HG03439 (cell line): ENCODE results near the gene U2AF1L4.

Experiments used
- ATAC-seq: cut with Tn5 transposase; IDR thresholded peaks from one replicate; pipeline ENCODE4 v1.9.1; 2021; ENCODE audit warnings: mild to moderate bottlenecking, moderate library complexity; ENCODE audit not compliant: unreplicated experiment

The U2AF1L4 gene

DNA sequence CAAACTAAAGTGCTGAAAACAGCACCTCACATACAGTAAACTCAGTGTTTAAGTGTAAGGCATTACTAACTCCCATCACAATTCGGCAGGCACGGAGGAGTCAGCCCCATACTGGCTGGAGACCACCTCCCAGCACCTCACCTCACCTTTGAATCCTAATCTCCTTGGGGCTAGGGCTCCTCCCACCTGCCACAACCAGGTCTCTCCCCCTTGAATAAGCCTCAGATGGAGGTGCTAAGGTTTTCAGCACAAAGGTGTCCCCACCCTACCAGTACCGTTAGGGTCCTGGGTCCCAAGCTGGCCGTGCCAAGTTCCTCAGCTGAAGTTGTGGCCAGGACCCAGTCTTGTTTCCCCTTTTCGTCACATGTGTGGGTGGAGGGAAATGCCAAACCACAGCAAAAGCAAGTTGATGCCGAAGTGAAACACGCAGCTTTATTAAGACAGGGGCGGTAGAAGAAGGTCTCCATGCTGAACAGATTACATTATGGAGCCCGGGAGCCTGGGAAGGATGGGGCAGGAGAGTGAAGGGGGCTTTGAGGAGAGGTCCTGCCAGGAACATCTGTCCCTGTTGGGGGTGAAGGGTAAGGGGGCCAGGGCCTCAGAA, 3.0 kb downstream of the U2AF1L4 start, which contains the start of gene IGFLR1:
IGFLR1 (minus strand) TSS at position 332 of the 604 bp plus-strand sequence. CDS start 1,272 bp downstream, outside the sequence.
- ATAC-seq = no peak

DNA sequence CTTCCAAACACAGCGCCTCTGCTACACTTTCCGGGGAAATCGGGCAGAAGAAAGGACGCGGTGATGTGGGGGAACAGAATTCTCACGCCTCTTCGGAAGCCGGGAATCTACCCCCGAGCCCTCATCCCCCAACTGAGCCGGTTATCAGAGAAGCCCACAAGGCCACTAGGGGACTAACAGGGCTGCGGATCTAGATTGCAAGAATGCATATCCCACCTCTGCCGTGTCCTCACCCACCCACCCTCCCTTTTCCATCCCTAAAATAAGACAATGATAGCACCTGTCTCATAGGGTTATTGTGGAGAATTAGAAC, 4.1 kb downstream of the U2AF1L4 start:
- no peak for ATAC-seq

- ATAC-seq = peak; percentile 47
Measured at GRCh38 chr19:35740423-35741202, 4.6 kb downstream of the U2AF1L4 start.

- ATAC-seq = no peak
Measured at GRCh38 chr19:35740108-35740422, 5.2 kb downstream of the U2AF1L4 start.

DNA sequence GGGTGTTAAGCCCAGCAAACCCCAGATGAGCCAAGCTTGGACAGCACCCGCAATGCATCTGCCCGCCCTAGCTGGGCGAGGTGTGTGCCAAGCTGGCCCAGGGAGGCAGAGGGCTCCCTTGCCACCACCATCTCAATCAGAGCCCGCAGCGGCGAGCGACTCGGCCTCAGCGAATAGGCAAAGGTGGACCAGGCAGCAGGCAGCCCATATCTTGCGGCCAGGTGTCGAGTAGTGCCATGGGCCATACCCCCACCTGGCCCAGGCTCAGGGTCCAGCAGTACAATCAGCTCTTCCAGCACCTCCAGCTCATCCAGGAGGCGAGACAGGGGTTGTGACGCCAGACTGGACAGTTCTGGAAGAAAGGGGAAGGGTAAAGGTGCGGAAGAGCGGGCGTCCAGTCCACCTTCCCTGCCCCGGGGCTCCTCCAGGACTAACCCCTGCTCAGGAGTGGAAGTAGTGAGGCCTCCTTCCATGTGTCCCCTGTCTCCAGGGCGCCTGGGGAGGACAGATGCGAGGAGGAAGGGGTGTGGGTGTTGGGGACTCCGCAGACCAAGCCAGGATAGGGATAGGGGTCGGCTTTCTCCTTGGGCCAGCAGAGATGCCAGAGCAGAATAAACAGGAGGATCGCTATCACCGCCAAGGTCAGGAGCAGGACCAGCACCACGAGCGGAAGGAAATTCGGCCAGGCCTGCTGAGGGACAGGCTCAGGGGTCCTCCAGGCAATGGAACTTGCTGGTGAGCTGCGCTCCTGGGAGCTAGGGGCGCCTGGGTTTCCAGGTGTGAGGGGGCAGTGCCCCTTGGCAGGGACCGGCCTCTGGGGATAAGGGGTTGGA, 5.7 kb downstream of the U2AF1L4 start:
- ATAC-seq = no peak

- no peak for ATAC-seq
Measured at GRCh38 chr19:35738887-35739229, 6.4 kb downstream of the U2AF1L4 start.

DNA sequence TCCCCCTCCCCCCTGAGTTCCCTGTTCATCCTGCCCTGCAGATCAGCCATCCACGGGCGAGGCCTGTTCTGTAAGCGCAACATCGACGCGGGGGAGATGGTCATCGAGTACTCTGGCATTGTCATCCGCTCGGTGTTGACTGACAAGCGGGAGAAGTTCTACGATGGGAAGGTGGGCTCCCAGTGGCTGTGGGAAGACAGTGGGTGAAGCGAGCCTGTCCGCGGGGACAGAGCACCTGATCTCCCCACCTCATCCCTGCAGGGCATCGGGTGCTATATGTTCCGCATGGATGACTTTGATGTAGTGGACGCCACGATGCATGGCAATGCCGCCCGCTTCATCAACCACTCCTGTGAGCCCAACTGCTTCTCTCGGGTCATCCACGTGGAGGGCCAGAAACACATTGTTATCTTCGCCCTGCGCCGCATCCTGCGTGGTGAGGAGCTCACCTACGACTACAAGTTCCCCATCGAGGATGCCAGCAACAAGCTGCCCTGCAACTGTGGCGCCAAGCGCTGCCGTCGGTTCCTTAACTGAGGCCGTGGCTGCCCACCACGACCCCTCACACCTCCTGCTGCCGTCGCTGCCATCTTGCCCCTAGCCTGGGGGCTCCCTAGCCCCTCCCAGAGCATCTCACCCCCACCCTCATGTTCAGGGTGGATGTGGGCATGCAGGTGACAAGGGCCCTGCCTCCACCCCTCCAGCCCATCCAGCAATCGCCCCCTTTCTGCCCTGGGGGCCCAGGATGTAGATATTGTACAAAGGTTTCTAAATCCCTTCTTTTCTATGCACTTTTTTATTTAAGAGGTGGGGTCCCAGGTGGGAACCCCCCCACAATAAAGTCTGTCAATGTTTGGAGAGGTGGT, 7.0 kb downstream of the U2AF1L4 start:
- ATAC-seq = no peak

GRCh38 chr19:35736913-35737886, 8.0 kb downstream of the U2AF1L4 start:
- no peak for ATAC-seq

DNA sequence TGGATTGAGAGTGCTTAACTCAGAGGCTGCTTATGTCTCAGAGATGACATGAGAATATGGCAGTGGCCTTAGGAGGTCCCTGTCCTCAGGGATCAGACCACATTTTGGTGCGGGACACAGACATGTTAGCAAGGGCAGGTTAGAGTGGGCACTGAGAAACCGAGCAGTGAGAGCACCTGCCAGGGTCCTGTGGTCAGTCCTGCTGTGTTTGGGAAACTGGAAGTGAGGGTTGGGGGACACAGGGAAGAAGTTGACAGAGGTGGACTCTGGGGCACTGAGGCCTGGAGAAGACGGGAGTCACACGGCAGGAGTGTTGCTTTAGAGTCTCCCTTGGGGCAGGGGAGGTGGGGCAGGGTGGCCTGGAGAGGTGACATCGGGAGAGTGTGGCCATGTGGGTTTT, 10.3 kb downstream of the U2AF1L4 start:
- no peak for ATAC-seq

GRCh38 chr19:35734273-35734672, 10.9 kb downstream of the U2AF1L4 start:
- ATAC-seq = no peak

DNA sequence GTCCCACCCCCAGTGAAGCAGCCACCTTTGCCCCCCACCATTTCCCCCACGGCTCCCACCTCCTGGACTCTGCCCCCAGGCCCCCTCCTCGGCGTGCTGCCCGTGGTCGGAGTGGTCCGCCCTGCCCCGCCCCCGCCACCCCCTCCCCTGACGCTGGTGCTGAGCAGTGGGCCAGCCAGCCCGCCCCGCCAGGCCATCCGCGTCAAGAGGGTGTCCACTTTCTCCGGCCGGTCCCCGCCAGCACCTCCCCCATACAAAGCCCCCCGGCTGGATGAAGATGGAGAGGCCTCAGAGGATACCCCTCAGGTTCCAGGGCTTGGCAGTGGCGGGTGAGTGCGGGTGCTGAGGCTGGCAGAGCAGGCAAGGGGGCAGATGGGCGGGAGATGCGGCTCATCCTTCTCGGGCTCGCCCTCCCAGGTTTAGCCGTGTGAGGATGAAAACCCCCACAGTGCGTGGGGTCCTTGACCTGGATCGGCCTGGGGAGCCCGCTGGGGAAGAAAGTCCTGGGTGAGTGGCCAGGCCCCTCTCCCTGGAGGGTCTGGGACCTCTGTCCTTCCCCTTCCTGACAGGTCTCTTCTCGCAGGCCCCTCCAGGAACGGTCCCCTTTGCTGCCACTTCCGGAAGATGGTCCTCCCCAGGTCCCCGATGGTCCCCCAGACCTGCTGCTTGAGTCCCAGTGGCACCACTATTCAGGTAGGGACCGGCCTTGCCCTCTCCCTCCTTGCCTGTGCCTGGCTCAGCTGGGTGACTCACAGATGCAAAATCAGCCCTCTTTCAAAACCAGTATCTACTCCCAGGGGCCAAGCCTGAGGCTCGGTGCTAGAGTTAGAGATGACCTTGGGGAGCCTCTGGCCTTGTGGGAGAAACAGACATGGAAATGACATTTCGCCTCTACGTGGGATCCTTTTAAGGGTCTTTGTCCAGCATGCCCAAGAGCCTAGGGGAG, 11.8 kb downstream of the U2AF1L4 start:
- no peak for ATAC-seq

DNA sequence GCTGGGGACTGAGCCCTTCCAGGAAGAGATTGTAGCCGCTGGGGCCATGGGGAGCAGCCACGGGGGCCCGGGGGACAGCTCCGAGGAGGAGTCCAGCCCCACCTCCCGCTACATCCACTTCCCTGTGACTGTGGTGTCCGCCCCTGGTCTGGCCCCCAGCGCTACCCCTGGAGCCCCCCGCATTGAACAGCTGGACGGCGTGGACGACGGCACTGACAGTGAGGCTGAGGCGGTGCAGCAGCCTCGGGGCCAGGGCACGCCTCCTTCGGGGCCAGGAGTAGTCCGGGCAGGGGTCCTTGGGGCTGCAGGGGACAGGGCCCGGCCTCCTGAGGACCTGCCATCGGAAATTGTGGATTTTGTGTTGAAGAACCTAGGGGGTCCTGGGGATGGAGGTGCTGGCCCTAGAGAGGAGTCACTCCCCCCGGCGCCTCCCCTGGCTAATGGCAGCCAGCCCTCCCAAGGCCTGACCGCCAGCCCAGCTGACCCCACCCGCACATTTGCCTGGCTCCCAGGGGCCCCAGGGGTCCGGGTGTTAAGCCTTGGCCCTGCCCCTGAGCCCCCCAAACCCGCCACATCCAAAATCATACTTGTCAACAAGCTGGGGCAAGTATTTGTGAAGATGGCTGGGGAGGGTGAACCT, 12.6 kb downstream of the U2AF1L4 start:
- no peak for ATAC-seq

- no peak for ATAC-seq
Measured at GRCh38 chr19:35731779-35732405, 13.3 kb downstream of the U2AF1L4 start.

- ATAC-seq = no peak
Measured at GRCh38 chr19:35731353-35731752, 13.9 kb downstream of the U2AF1L4 start.

DNA sequence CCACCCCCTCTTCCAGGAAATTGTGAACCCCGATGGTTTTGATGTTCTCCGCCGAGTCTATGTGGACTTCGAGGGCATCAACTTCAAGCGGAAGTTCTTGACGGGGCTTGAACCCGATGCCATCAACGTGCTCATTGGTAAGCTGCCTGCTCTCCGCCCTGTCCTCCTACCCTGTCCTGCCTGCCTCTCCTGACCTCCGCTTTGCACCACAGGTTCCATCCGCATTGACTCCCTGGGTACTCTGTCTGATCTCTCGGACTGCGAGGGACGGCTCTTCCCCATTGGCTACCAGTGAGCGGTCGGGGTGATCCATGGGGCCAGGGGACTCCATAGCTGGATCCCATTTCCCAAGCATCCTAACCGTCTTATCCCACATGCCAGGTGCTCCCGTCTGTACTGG, 14.9 kb downstream of the U2AF1L4 start:
- no peak for ATAC-seq

GRCh38 chr19:35729763-35730162, 15.5 kb downstream of the U2AF1L4 start:
- ATAC-seq = no peak

DNA sequence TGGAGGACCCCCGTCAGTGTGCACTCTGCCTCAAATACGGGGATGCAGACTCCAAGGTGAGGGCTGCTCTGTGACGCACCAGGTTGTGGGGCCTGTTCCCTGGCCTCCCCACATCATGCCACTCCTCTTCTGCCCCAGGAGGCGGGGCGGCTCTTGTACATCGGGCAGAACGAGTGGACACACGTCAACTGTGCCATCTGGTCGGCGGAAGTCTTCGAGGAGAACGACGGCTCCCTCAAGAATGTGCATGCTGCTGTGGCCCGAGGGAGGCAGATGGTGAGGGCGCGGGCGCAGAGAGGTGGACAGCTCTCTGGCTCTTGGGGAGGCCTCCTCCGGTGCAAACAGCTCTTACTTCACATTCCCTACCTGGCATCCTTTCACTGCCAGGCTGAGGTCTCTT, 16.2 kb downstream of the U2AF1L4 start:
- ATAC-seq = no peak
